ENCODE results near the gene HSD3B7. TPM values are rescaled to one million over a fixed set of nuclear protein-coding genes. Genes with fewer than 3 reads are reported as not detected.
A peak's percentile ranks its signal among the peaks of the same experiment; 100 is the strongest.

The HSD3B7 gene
- total and polyA plus RNA-seq, 2 of the 8 experiments (the other 6 are each of a cell fraction or from before 2014, with no cell fraction given) = 2.9 to 6.6 TPM

- Histone ChIP-seq H4K8ac (ENCODE audit: extremely low read depth, insufficient read depth, low read length) (peak overlapping the region; percentile 42; the same call in 1 of the 2 replicates), H3K4me3 (ENCODE audit: extremely low read depth in 1 of 4, insufficient read depth in 2 of 4, low read depth in 3 of 4, low read length in 4 of 4) (no peak overlapping the region), H4K5ac (ENCODE audit: insufficient read length, low read depth, low read length) (no peak overlapping the region), H3K23me2 (ENCODE audit: low read depth, low read length) (peaks cover 3% of the 10 kb centered on the region; the same call in 1 of the 2 replicates), H2BK15ac (ENCODE audit: low read length) (no peak overlapping the region), H3K79me2 (ENCODE audit: control insufficient read depth in 1 of 2, insufficient read depth in 2 of 2, low read length in 2 of 2) (no peaks in the 10 kb centered on the region), H3K23ac (ENCODE audit: insufficient read length) (no peak overlapping the region), H2BK20ac (ENCODE audit: low read length) (no peak overlapping the region), H2BK5ac (ENCODE audit: low read depth, low read length) (no peak overlapping the region), H3K4me1 (replicated peaks in 1 of 4; ENCODE audit: control insufficient read depth in 3 of 4, insufficient read depth in 4 of 4, low read length in 3 of 4) (peaks cover 0 to 5% (median 2%) of the 10 kb centered on the region in 4 experiments; a peak in 4 of 7 replicates), H2BK12ac (ENCODE audit: low read depth, low read length) (no peak overlapping the region), H3K14ac (ENCODE audit: insufficient read length) (no peak overlapping the region), H3K9ac (replicated peaks in 1 of 4; ENCODE audit: extremely low read depth in 1 of 4, low read depth in 3 of 4, low read length in 3 of 4) (no peak overlapping the region), H3K18ac (ENCODE audit: extremely low read depth, low read length) (no peak overlapping the region), H4K91ac (replicated peaks; ENCODE audit: insufficient read length, low read length) (no peak overlapping the region), H3K4ac (replicated peaks; ENCODE audit: insufficient read length, low read depth, low read length) (no peak overlapping the region), H2AFZ (ENCODE audit: low read length) (no peak overlapping the region), H3K4me2 (ENCODE audit: insufficient read depth in 1 of 2, low read depth in 2 of 2, low read length in 2 of 2) (no peak overlapping the region), H3K79me1 (ENCODE audit: low read depth, low read length) (no peaks in the 10 kb centered on the region), H3K27me3 (replicated peaks in 1 of 4; ENCODE audit: control insufficient read depth in 3 of 4, extremely low read depth in 1 of 4, insufficient read depth in 3 of 4, low read length in 3 of 4) (no peaks in the 10 kb centered on the region; a peak in 1 of 7 replicates), H4K20me1 (replicated peaks in 1 of 2; ENCODE audit: control insufficient read depth in 1 of 2, insufficient read depth in 2 of 2, low read length in 2 of 2) (peaks cover 0 to 10% of the 10 kb centered on the region in 2 experiments), H3K27ac (ENCODE audit: low read depth, low read length) (no peak overlapping the region), H3K56ac (replicated peaks; ENCODE audit: insufficient read length, low read depth, low read length) (no peak overlapping the region), H3K36me3 (ENCODE audit: control insufficient read depth in 2 of 4, insufficient read depth in 4 of 4, low read length in 3 of 4) (peaks cover 2 to 6% (median 4%) of the 10 kb centered on the region in 4 experiments; a peak in 4 of 8 replicates), H2AK5ac (ENCODE audit: low read depth, low read length) (no peak overlapping the region), H2BK120ac (replicated peaks; ENCODE audit: low read depth, low read length) (no peak overlapping the region), H3K9me3 (ENCODE audit: insufficient read depth in 2 of 2, low read depth in 1 of 2, low read length in 1 of 2) (no peaks in the 10 kb centered on the region)
- ChIA-PET POLR2A (ENCODE audit: partially characterized antibody) (interaction anchor here (1.1 to 4.4 kb wide), 8 partner anchors 9 to 148 kb away, joined by 3 to 20 read pairs (median 6); partner anchors contain the start of genes PRSS8, ZNF646 and ZNF668), CTCF (ENCODE audit: partially characterized antibody) (interaction anchor here (1.0 to 5.5 kb wide), 7 partner anchors 21 to 345 kb away, joined by 3 to 39 read pairs (median 7); no protein-coding TSS in a partner anchor)
- FAIRE-seq (no peak), DNase-seq (ENCODE audit: low read depth in 1 of 2, low spot score in 2 of 2) (no peak)
- WGBS, 2 experiments (ENCODE audit: extremely low coverage in 1 of 2, insufficient coverage in 1 of 2, insufficient read length in 1 of 2, insufficient replicate concordance in 2 of 2, low coverage in 1 of 2, low lambda C conversion rate in 2 of 2, missing lambda C conversion rate in 1 of 2) = 92% methylated on average over 28 of the region's 30 CpGs; no CpG with 5 or more reads in 1 of the 2 experiments
- TF ChIP-seq KDM4A (IDR thresholded peaks at IDR 0.05; ENCODE audit: low read depth, low read length, severe bottlenecking) (no peak), POLR2A (IDR thresholded peaks at IDR 0.05; ENCODE audit: control extremely low read depth in 1 of 2, low read depth in 2 of 2, low read length in 2 of 2) (0 out of 3 replicates have a peak, but pooled peaks of 1 of the 2 experiments have one; percentile 33), CHD1 (IDR thresholded peaks at IDR 0.05; ENCODE audit: low read depth, low read length) (no peak), HDAC2 (IDR thresholded peaks at IDR 0.05; ENCODE audit: borderline replicate concordance in 1 of 2, low read depth in 2 of 2, low read length in 2 of 2) (no peak), POLR2AphosphoS5 (IDR thresholded peaks at IDR 0.05; ENCODE audit: low read depth, low read length) (no peak), YY1 (IDR thresholded peaks at IDR 0.05; ENCODE audit: low read depth, low read length) (no peak), JUN (IDR thresholded peaks at IDR 0.05; ENCODE audit: low read depth, low read length) (no peak), FOSL1 (IDR thresholded peaks at IDR 0.05; ENCODE audit: insufficient read depth, low read depth, low read length) (no peak), EZH2 (IDR thresholded peaks at IDR 0.05; ENCODE audit: low read depth, low read length, severe bottlenecking) (no peak), CEBPB (IDR thresholded peaks at IDR 0.05; ENCODE audit: low read depth, low read length) (0 out of 2 replicates have a peak, but pooled peaks have one; percentile 9), RAD21 (IDR thresholded peaks at IDR 0.05 in 1 of 2, conservative IDR thresholded peaks at IDR 0.05 in 1 of 2; ENCODE audit: low read depth in 2 of 2, low read length in 2 of 2) (no peak), TAF1 (IDR thresholded peaks at IDR 0.05; ENCODE audit: low read depth, low read length) (no peak), RFX5 (IDR thresholded peaks at IDR 0.05; ENCODE audit: borderline replicate concordance, low read depth, low read length) (no peak)
Observed at GRCh38 chr16:30987581-30988190, 2.7 kb downstream of the HSD3B7 start.

All from H1 (cell line).